Measurements from ENCODE around the gene ADGRB2. TPM values are rescaled to one million over a fixed set of nuclear protein-coding genes. Genes with fewer than 3 reads are reported as not detected.

Gene ADGRB2
- total RNA-seq, 6 experiments from 2014 or later = 0.06 TPM; not detected in 4

- H3K27ac ChIP-seq = no peak overlapping the region
- TF ChIP-seq CTCF (IDR thresholded peaks at IDR 0.05) (no peak), POLR2A (IDR thresholded peaks at IDR 0.05) (no peak)
- H3K27me3 ChIP-seq = no peaks in the 10 kb centered on the region
- intact Hi-C loops (cut with DNase I) = no loop called here
- DNase-seq (no peak), ATAC-seq (no peak)
- H3K9me3 ChIP-seq = no peaks in the 10 kb centered on the region
- peaks cover 0 to 29% (median 8%) of the 10 kb centered on the region in 4 donors for H3K4me1 ChIP-seq
- no peak overlapping the region for H3K4me3 ChIP-seq
- WGBS (ENCODE audit: insufficient coverage, low coverage, low lambda C conversion rate, missing lambda C conversion rate) = no CpG with 5 or more reads among the region's 8 CpGs
- H3K36me3 ChIP-seq = no peaks in the 10 kb centered on the region
Observed at GRCh38 chr1:31702836-31703404, 61.2 kb downstream of the ADGRB2 start.

- Histone ChIP-seq H3K36me3 (no peaks in the 10 kb centered on the region), H3K27ac (peak overlapping the region in 1 of 3 donors; percentile 21), H3K9me3 (no peaks in the 10 kb centered on the region), H3K27me3 (no peaks in the 10 kb centered on the region), H3K4me1 (peaks cover 0 to 29% (median 8%) of the 10 kb centered on the region in 4 donors), H3K4me3 (no peak overlapping the region)
- TF ChIP-seq CTCF (IDR thresholded peaks at IDR 0.05) = no peak
- no peak for TF ChIP-seq POLR2A (IDR thresholded peaks at IDR 0.05)
- intact Hi-C loops (cut with DNase I) = no loop called here
- WGBS (ENCODE audit: insufficient coverage, low coverage, low lambda C conversion rate, missing lambda C conversion rate) = 21% methylated on average over 4 of the region's 10 CpGs
- ATAC-seq = peak; percentile 71 to 83 (median 78)
- DNase-seq = peak; percentile 81 to 85 (median 84)
Observed at GRCh38 chr1:31701091-31701736, 62.9 kb downstream of the ADGRB2 start.

GRCh38 chr1:31700468-31701090 is 63.6 kb downstream of the ADGRB2 start:
- peak overlapping the region in 1 of 3 donors; percentile 21 for H3K27ac ChIP-seq
- H3K9me3 ChIP-seq = no peaks in the 10 kb centered on the region
- intact Hi-C loops (cut with DNase I) = no loop called here
- H3K4me3 ChIP-seq = no peak overlapping the region
- DNase-seq (no peak), ATAC-seq (no peak)
- no peak for TF ChIP-seq CTCF (IDR thresholded peaks at IDR 0.05)
- TF ChIP-seq POLR2A (IDR thresholded peaks at IDR 0.05) = no peak
- no peaks in the 10 kb centered on the region for H3K27me3 ChIP-seq
- H3K36me3 ChIP-seq = no peaks in the 10 kb centered on the region
- H3K4me1 ChIP-seq = peaks cover 0 to 29% (median 8%) of the 10 kb centered on the region in 4 donors
- WGBS (ENCODE audit: insufficient coverage, low coverage, low lambda C conversion rate, missing lambda C conversion rate) = 78% methylated on average over 5 of the region's 7 CpGs

GRCh38 chr1:31699341-31699891 is 64.7 kb downstream of the ADGRB2 start:
- DNase-seq (no peak), ATAC-seq (no peak)
- H3K4me3 ChIP-seq = no peak overlapping the region
- no peaks in the 10 kb centered on the region for H3K9me3 ChIP-seq
- TF ChIP-seq CTCF (IDR thresholded peaks at IDR 0.05) (no peak), POLR2A (IDR thresholded peaks at IDR 0.05) (no peak)
- H3K36me3 ChIP-seq = no peaks in the 10 kb centered on the region
- no peaks in the 10 kb centered on the region for H3K27me3 ChIP-seq
- H3K4me1 ChIP-seq = peaks cover 0 to 18% (median 4%) of the 10 kb centered on the region in 4 donors
- intact Hi-C loops (cut with DNase I) = no loop called here
- H3K27ac ChIP-seq = no peak overlapping the region
- 40% methylated on average over 2 of the region's 10 CpGs for WGBS (ENCODE audit: insufficient coverage, low coverage, low lambda C conversion rate, missing lambda C conversion rate)
